Body of pancreas (tissue), 4 donors: ENCODE results near the gene TTC36.

Experiments
- CTCF ChIP-seq, 7 experiments: fragments of 450-650 bp in 4 of 7; fragments of 200-600 bp in 3 of 7; sonication (generic) in 3 of 7; IDR thresholded peaks; one replicate each; pipeline ENCODE4 v1.5.1; 2016 to 2019; ENCODE audit warnings: antibody characterized with exemption in 7 of 7
- POLR2A ChIP-seq, 3 donors: fragments of 450-650 bp; IDR thresholded peaks; one replicate each; pipeline ENCODE4 v1.6.1; 2016; ENCODE audit warnings: antibody characterized with exemption in 3 of 3, mild to moderate bottlenecking in 2 of 3

- TF ChIP-seq CTCF (IDR thresholded peaks at IDR 0.05) (no peak), POLR2A (IDR thresholded peaks at IDR 0.05) (no peak)
Measured at GRCh38 chr11:118528511-118528910, 1.2 kb downstream of the TTC36 start.
